ENCODE data around the gene ANGPT4.

- TF ChIP-seq CTCF (IDR thresholded peaks at IDR 0.05 in 8 of 11, conservative IDR thresholded peaks at IDR 0.05 in 3 of 11) (no peak), POLR2AphosphoS5 (IDR thresholded peaks at IDR 0.05) (no peak), POLR2A (IDR thresholded peaks at IDR 0.05) (no peak)
These were observed 691 bp upstream of the ANGPT4 start for GRCh38 chr20:916825-917224.

Measured in spleen (tissue), 7 donors.